ENCODE data around the gene HCN1. TPM values are rescaled to one million over a fixed set of nuclear protein-coding genes. Genes with fewer than 3 reads are reported as not detected.

HCN1 gene
- total RNA-seq, 4 donors from 2014 or later = 0.13 TPM; not detected in 3

DNA sequence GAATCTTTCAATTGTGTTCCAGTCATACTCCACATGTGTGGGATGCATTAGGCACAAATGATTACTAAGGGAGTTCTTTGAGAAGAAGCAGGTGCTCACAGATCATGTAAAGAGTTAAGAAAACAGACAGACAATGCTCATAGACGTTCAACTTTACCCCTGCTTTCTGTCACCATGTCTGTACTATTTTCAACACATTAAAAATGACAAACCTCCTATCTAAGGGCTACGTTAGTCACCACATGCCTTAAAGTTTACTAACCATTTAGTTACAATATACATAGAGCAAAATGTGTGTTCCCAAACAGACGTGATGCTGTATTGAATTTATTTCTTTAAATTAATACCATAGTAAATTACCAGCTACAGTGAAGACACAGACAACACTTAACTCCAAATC, 435.9 kb downstream of the HCN1 start:
- TF ChIP-seq EP300 (IDR thresholded peaks at IDR 0.05) (no peak), POLR2AphosphoS5 (IDR thresholded peaks at IDR 0.05) (no peak), POLR2A (IDR thresholded peaks at IDR 0.05) (no peak)
- TF ChIP-seq, protein P1, sequence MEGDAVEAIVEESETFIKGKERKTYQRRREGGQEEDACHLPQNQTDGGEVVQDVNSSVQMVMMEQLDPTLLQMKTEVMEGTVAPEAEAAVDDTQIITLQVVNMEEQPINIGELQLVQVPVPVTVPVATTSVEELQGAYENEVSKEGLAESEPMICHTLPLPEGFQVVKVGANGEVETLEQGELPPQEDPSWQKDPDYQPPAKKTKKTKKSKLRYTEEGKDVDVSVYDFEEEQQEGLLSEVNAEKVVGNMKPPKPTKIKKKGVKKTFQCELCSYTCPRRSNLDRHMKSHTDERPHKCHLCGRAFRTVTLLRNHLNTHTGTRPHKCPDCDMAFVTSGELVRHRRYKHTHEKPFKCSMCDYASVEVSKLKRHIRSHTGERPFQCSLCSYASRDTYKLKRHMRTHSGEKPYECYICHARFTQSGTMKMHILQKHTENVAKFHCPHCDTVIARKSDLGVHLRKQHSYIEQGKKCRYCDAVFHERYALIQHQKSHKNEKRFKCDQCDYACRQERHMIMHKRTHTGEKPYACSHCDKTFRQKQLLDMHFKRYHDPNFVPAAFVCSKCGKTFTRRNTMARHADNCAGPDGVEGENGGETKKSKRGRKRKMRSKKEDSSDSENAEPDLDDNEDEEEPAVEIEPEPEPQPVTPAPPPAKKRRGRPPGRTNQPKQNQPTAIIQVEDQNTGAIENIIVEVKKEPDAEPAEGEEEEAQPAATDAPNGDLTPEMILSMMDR (IDR thresholded peaks at IDR 0.05) = no peak

DNA sequence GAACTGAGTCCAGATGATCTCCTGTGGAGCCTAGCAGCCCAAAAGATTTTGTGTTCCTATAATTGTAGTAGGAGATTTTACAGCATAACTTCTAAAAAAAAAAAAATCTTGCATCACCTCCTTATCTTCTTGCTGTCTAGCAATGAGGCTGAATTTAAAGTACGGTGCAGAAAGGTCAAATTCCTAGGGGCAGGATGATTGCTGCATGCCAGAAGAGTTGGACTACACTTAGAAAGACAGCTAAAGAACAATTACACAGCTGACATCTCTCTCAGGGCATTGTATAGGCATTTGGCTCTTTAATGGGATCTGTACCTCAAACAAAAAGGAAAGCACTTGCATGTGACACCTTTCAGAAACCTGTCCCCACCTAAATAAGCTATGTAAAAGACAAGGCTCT, 443.2 kb downstream of the HCN1 start:
- H3K36me3 ChIP-seq = no peaks in the 10 kb centered on the region
- H3K4me1 ChIP-seq = no peaks in the 10 kb centered on the region
- H3K4me3 ChIP-seq = no peak overlapping the region
- no peak overlapping the region for H3K27ac ChIP-seq
- 28% methylated on average over 1 of the region's 1 CpG for WGBS
- DNase-seq (ENCODE audit: low spot score in 2 of 2) = no peak
- TF ChIP-seq, protein P1 (IDR thresholded peaks at IDR 0.05) = no peak
- TF ChIP-seq POLR2A (IDR thresholded peaks at IDR 0.05) (no peak), EP300 (IDR thresholded peaks at IDR 0.05) (no peak), POLR2AphosphoS5 (IDR thresholded peaks at IDR 0.05) (no peak)
- no peaks in the 10 kb centered on the region for H3K9me3 ChIP-seq
- no peaks in the 10 kb centered on the region for H3K27me3 ChIP-seq

More for the DNA sequence above, 435.9 kb downstream of the HCN1 start:
- Histone ChIP-seq H3K27ac (no peak overlapping the region), H3K4me1 (no peaks in the 10 kb centered on the region), H3K9me3 (no peaks in the 10 kb centered on the region), H3K36me3 (no peaks in the 10 kb centered on the region), H3K27me3 (no peaks in the 10 kb centered on the region), H3K4me3 (no peak overlapping the region)
- WGBS = 52% methylated on average over 3 of the region's 3 CpGs
- DNase-seq (ENCODE audit: low spot score in 2 of 2) = no peak

DNA sequence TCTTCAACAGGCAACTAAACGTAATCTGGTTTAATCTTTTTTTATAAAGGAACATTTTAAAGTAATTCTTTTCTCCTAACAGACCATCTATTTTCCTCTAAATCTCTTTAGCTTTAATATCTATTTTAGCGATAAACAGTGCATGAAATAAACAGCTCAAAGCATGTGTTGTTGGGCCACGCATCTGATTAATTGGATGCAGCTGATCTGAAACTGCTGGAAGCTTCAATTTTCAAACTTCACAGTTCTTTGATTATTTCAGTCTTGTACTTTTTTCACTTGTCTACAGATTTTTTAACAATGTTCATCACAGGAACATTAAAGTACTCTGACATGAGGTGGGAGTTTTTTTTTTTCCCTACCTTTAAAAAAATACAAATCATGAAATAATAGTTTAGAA, 443.6 kb downstream of the HCN1 start:
- 57% methylated on average over 3 of the region's 3 CpGs for WGBS
- H3K27me3 ChIP-seq = no peaks in the 10 kb centered on the region

DNA sequence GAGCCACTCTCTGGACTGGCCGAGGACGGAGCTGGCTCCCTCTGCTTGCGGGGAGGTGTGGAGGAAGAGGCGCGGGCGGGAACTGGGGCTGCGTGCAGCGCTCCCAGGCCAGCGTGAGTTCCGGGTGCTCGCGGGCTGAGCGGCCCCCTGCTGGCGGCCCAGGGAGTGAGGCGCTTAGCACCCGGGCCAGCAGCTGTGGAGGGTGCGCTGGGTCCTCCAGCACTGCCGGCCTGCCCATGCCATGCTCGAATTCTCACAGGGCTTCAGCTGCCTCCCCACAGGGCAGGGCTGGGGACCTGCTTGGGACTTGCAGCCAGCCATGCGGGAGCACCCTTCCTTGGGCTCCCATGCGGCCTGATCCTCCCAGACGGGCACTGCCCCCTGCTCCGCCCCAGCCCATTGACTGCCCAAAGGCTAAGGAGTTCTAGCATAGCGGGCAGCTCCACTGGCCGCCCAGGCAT, 470.6 kb downstream of the HCN1 start:
- WGBS = over 99% methylated on average over 21 of the region's 25 CpGs
- Histone ChIP-seq H3K36me3 (no peaks in the 10 kb centered on the region), H3K27ac (no peak overlapping the region), H3K27me3 (no peaks in the 10 kb centered on the region), H3K9me3 (no peaks in the 10 kb centered on the region), H3K4me3 (no peak overlapping the region), H3K4me1 (no peaks in the 10 kb centered on the region)
- TF ChIP-seq POLR2A (IDR thresholded peaks at IDR 0.05) (no peak), POLR2AphosphoS5 (IDR thresholded peaks at IDR 0.05) (no peak), EP300 (IDR thresholded peaks at IDR 0.05) (no peak)
- TF ChIP-seq, protein P1 (IDR thresholded peaks at IDR 0.05) = no peak
- no peak for DNase-seq (ENCODE audit: low spot score in 2 of 2)

More for the DNA sequence above, 443.6 kb downstream of the HCN1 start:
- H3K9me3 ChIP-seq = no peaks in the 10 kb centered on the region
- no peak overlapping the region for H3K4me3 ChIP-seq
- no peak for DNase-seq (ENCODE audit: low spot score in 2 of 2)
- no peak overlapping the region for H3K27ac ChIP-seq
- no peaks in the 10 kb centered on the region for H3K4me1 ChIP-seq
- no peak for TF ChIP-seq POLR2AphosphoS5 (IDR thresholded peaks at IDR 0.05)
- TF ChIP-seq POLR2A (IDR thresholded peaks at IDR 0.05) = no peak
- TF ChIP-seq, protein P1 (IDR thresholded peaks at IDR 0.05) = no peak
- TF ChIP-seq EP300 (IDR thresholded peaks at IDR 0.05) = no peak
- no peaks in the 10 kb centered on the region for H3K36me3 ChIP-seq

DNA sequence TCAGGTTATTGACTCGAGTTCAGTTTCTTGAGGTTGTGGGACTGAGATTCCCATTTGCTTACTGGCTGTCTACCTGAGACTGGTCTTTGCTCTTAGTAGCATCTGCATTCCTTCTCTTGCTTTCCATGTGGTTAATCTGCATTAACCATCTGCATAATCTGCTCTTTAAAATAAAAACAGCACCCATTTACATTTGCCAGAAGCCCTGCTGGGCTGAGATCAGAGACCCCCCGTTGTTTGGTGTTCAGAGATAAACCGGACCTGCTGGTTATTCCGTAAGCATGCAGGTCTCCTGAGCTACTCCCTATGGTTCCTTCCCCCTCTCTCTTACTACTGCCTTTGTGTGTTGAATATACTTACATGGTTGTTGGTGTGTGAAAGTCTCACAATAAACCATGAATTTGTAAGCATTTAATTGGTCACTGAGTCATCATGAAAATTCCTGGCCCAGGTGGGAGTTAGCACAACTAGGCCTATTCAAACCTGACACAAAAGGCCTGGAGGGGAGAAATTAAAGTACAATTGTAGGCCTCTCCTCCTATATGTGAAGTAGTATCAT, 490.7 kb downstream of the HCN1 start:
- Histone ChIP-seq H3K27ac (no peak overlapping the region), H3K36me3 (no peaks in the 10 kb centered on the region), H3K4me3 (no peak overlapping the region), H3K9me3 (no peaks in the 10 kb centered on the region), H3K27me3 (no peaks in the 10 kb centered on the region), H3K4me1 (no peaks in the 10 kb centered on the region)
- 75% methylated on average over 4 of the region's 4 CpGs for WGBS
- no peak for DNase-seq (ENCODE audit: low spot score in 2 of 2)
- no peak for TF ChIP-seq POLR2AphosphoS5 (IDR thresholded peaks at IDR 0.05)
- no peak for TF ChIP-seq EP300 (IDR thresholded peaks at IDR 0.05)
- TF ChIP-seq POLR2A (IDR thresholded peaks at IDR 0.05) = no peak
- TF ChIP-seq, protein P1 (IDR thresholded peaks at IDR 0.05) = no peak

All from suprapubic skin (tissue), 4 donors.